Measurements from ENCODE around the gene FBXO46. TPM values are rescaled to one million over a fixed set of nuclear protein-coding genes. Genes with fewer than 3 reads are reported as not detected.
A peak's percentile ranks its signal among the peaks of the same experiment; 100 is the strongest.

FBXO46 gene
- total RNA-seq, 2 experiments from 2014 or later = 17.2 to 17.5 TPM

- TF ChIP-seq CTCF (IDR thresholded peaks at IDR 0.05) = no peak
- Mint-ChIP-seq H3K27me3 (peaks cover 14% of the 10 kb centered on the region), H3K4me1 (ENCODE audit: low read depth) (peaks cover 24% of the 10 kb centered on the region), H3K27ac (no peak overlapping the region), H3K36me3 (ENCODE audit: low read depth) (peaks cover 3% of the 10 kb centered on the region), H3K4me3 (peak overlapping the region; percentile 51), H3K9me3 (no peaks in the 10 kb centered on the region)
- H3K36me3 ChIP-seq (ENCODE audit: insufficient read depth, low read length) = no peaks in the 10 kb centered on the region
- H3K4me3 ChIP-seq (ENCODE audit: low read length) = no peak overlapping the region
- H3K4me1 ChIP-seq (ENCODE audit: insufficient read depth, low read length) = peaks cover 35% of the 10 kb centered on the region
- H3K27ac ChIP-seq (ENCODE audit: low read depth in 1 of 2, low read length in 2 of 2) = no peak overlapping the region
- CTCF ChIA-PET = interaction anchor here (0.8 to 3.6 kb wide), 2 partner anchors 13 to 49 kb away, joined by 3 to 59 read pairs; no protein-coding TSS in a partner anchor
- POLR2A ChIA-PET = interaction anchor here (1.0 to 3.3 kb wide), 2 partner anchors 13 to 50 kb away, joined by 3 to 18 read pairs; no protein-coding TSS in a partner anchor
- intact Hi-C loops (cut with DNase I, micrococcal nuclease) = no loop called here
- peaks cover 0 to 15% of the 10 kb centered on the region in 2 experiments for H3K9me3 ChIP-seq (ENCODE audit: control insufficient read depth in 1 of 2, insufficient read depth in 1 of 2, low read length in 2 of 2)
- ATAC-seq (ENCODE audit: poor library complexity) (no peak), DNase-seq (peak in 1 of 14 experiments; percentile 34)
- H3K27me3 ChIP-seq (ENCODE audit: control insufficient read depth in 1 of 2, insufficient read depth in 2 of 2, low read length in 2 of 2) = peaks cover 17 to 28% of the 10 kb centered on the region in 2 experiments
Measured at GRCh38 chr19:45767410-45767880, 36.7 kb upstream of the FBXO46 start.

GRCh38 chr19:45766869-45767346 is 36.2 kb upstream of the FBXO46 start:
- DNase-seq (peak in 1 of 14 experiments; percentile 40), ATAC-seq (ENCODE audit: poor library complexity) (no peak)
- Histone ChIP-seq H3K27me3 (ENCODE audit: control insufficient read depth in 1 of 2, insufficient read depth in 2 of 2, low read length in 2 of 2) (peaks cover 17 to 28% of the 10 kb centered on the region in 2 experiments), H3K4me1 (ENCODE audit: insufficient read depth, low read length) (peaks cover 35% of the 10 kb centered on the region), H3K27ac (ENCODE audit: low read depth in 1 of 2, low read length in 2 of 2) (no peak overlapping the region), H3K4me3 (ENCODE audit: low read length) (no peak overlapping the region), H3K36me3 (ENCODE audit: insufficient read depth, low read length) (no peaks in the 10 kb centered on the region), H3K9me3 (ENCODE audit: control insufficient read depth in 1 of 2, insufficient read depth in 1 of 2, low read length in 2 of 2) (peaks cover 0 to 15% of the 10 kb centered on the region in 2 experiments)
- ChIA-PET CTCF (no interaction called here), POLR2A (no interaction called here)
- intact Hi-C loops (cut with DNase I, micrococcal nuclease) = no loop called here
- TF ChIP-seq CTCF (IDR thresholded peaks at IDR 0.05) = no peak
- H3K27ac Mint-ChIP-seq = no peak overlapping the region
- no peaks in the 10 kb centered on the region for H3K9me3 Mint-ChIP-seq
- H3K36me3 Mint-ChIP-seq (ENCODE audit: low read depth) = peaks cover 3% of the 10 kb centered on the region
- peaks cover 14% of the 10 kb centered on the region for H3K27me3 Mint-ChIP-seq
- peaks cover 20% of the 10 kb centered on the region for H3K4me1 Mint-ChIP-seq (ENCODE audit: low read depth)
- no peak overlapping the region for H3K4me3 Mint-ChIP-seq

- ATAC-seq (ENCODE audit: poor library complexity) (no peak), DNase-seq (no peak)
- Mint-ChIP-seq H3K4me3 (no peak overlapping the region), H3K9me3 (no peaks in the 10 kb centered on the region), H3K27me3 (peaks cover 14% of the 10 kb centered on the region), H3K4me1 (ENCODE audit: low read depth) (peaks cover 20% of the 10 kb centered on the region), H3K27ac (no peak overlapping the region), H3K36me3 (ENCODE audit: low read depth) (peaks cover 3% of the 10 kb centered on the region)
- Histone ChIP-seq H3K27me3 (ENCODE audit: control insufficient read depth in 1 of 2, insufficient read depth in 2 of 2, low read length in 2 of 2) (peaks cover 17 to 28% of the 10 kb centered on the region in 2 experiments), H3K9me3 (ENCODE audit: control insufficient read depth in 1 of 2, insufficient read depth in 1 of 2, low read length in 2 of 2) (peaks cover 0 to 15% of the 10 kb centered on the region in 2 experiments), H3K4me3 (ENCODE audit: low read length) (no peak overlapping the region), H3K27ac (ENCODE audit: low read depth in 1 of 2, low read length in 2 of 2) (no peak overlapping the region), H3K36me3 (ENCODE audit: insufficient read depth, low read length) (no peaks in the 10 kb centered on the region), H3K4me1 (ENCODE audit: insufficient read depth, low read length) (peaks cover 35% of the 10 kb centered on the region)
- TF ChIP-seq CTCF (IDR thresholded peaks at IDR 0.05) = no peak
- ChIA-PET CTCF (no interaction called here), POLR2A (no interaction called here)
- intact Hi-C loops (cut with DNase I, micrococcal nuclease) = no loop called here
Measured at GRCh38 chr19:45766296-45766868, 35.7 kb upstream of the FBXO46 start.

Data from CD4-positive, alpha-beta T cell (primary cell).